GM23338 (cell line): ENCODE data around the gene MAD1L1. TPM values are rescaled to one million over a fixed set of nuclear protein-coding genes. Genes with fewer than 3 reads are reported as not detected.
A peak's percentile ranks its signal among the peaks of the same experiment; 100 is the strongest.

Experiments used
- ATAC-seq: fragments of 200-7000 bp; cut with Tn5 transposase; 3 replicates; pipeline ENCODE4 v1.9.1; 2020
- DNase-seq: peaks from one replicate; pipeline ENCODE4 v3.0.0-alpha.2; 2015; ENCODE audit warnings: low spot score
- H2AFZ ChIP-seq: fragments of 200-600 bp; sonication (generic); 2 replicates; pipeline ENCODE4 v1.8.0; 2016; ENCODE audit warnings: antibody characterized with exemption, mild to moderate bottlenecking, moderate library complexity
- H3F3A ChIP-seq: fragments of 200-600 bp; sonication (generic); replicated peaks from 2 replicates; pipeline ENCODE4 v1.8.0; 2017; ENCODE audit warnings: antibody characterized with exemption, mixed run types, low read depth
- H3K27ac ChIP-seq: fragments of 200-600 bp; sonication (generic); 2 replicates; pipeline ENCODE4 v1.6.1; 2016; ENCODE audit warnings: low read depth
- H3K27me3 ChIP-seq: fragments of 200-600 bp; sonication (generic); 2 replicates; pipeline ENCODE4 v1.8.0; 2016; ENCODE audit warnings: mild to moderate bottlenecking, mixed run types, moderate library complexity; ENCODE audit not compliant: insufficient read depth
- H3K36me3 ChIP-seq: fragments of 200-600 bp; sonication (generic); 2 replicates; pipeline ENCODE4 v1.8.0; 2016; ENCODE audit warnings: mild to moderate bottlenecking; ENCODE audit not compliant: insufficient read depth
- H3K4me1 ChIP-seq: fragments of 200-600 bp; sonication (generic); 2 replicates; pipeline ENCODE4 v1.8.0; 2016; ENCODE audit warnings: mild to moderate bottlenecking, moderate library complexity; ENCODE audit not compliant: insufficient read depth
- H3K4me2 ChIP-seq: fragments of 200-600 bp; sonication (generic); 2 replicates; pipeline ENCODE4 v1.7.1; 2017; ENCODE audit warnings: mixed run types
- H3K4me3 ChIP-seq: fragments of 200-600 bp; sonication (generic); 2 replicates; pipeline ENCODE4 v1.6.1; 2016; ENCODE audit warnings: mixed run types
- H3K79me2 ChIP-seq: fragments of 200-600 bp; sonication (generic); replicated peaks from 2 replicates; pipeline ENCODE4 v1.8.0; 2017; ENCODE audit warnings: mild to moderate bottlenecking; ENCODE audit not compliant: insufficient read depth
- H3K9me2 ChIP-seq: fragments of 200-600 bp; sonication (generic); 2 replicates; pipeline ENCODE4 v1.8.0; 2017; ENCODE audit not compliant: insufficient read depth
- H4K20me1 ChIP-seq: fragments of 200-600 bp; sonication (generic); replicated peaks from 2 replicates; pipeline ENCODE4 v1.8.0; 2017; ENCODE audit warnings: mild to moderate bottlenecking; ENCODE audit not compliant: insufficient read depth
- H3K27ac Mint-ChIP-seq: 2 replicates; pipeline ENCODE4 v1.8.0; 2020; ENCODE audit warnings: inconsistent platforms, mild to moderate bottlenecking, moderate library complexity, mixed read lengths
- H3K27me3 Mint-ChIP-seq: 3 replicates; pipeline ENCODE4 v1.8.0; 2022; ENCODE audit warnings: low read depth, mild to moderate bottlenecking, moderate library complexity, mixed read lengths, inconsistent platforms; ENCODE audit not compliant: insufficient read depth, poor library complexity
- H3K36me3 Mint-ChIP-seq: 3 replicates; pipeline ENCODE4 v1.8.0; 2021; ENCODE audit warnings: low read depth, mild to moderate bottlenecking, inconsistent platforms, moderate library complexity, mixed read lengths
- H3K4me1 Mint-ChIP-seq: 3 replicates; pipeline ENCODE4 v1.8.0; 2020; ENCODE audit warnings: mild to moderate bottlenecking, inconsistent platforms, mixed read lengths
- H3K4me3 Mint-ChIP-seq: 3 replicates; pipeline ENCODE4 v1.8.0; 2021; ENCODE audit warnings: moderate library complexity, mild to moderate bottlenecking, inconsistent platforms, mixed read lengths
- H3K9me3 Mint-ChIP-seq: 3 replicates; pipeline ENCODE4 v1.8.0; 2020; ENCODE audit warnings: moderate library complexity, mild to moderate bottlenecking, inconsistent platforms, mixed read lengths
- CTCF ChIP-seq, 2 experiments: fragments of 200-600 bp in 1 of 2; sonication (generic) in 1 of 2; conservative IDR thresholded peaks; 2 replicates each; pipeline versions ENCODE4 v1.5.1 to v1.6.1; 2016 to 2017; ENCODE audit warnings: antibody characterized with exemption in 2 of 2, low read depth in 2 of 2, mild to moderate bottlenecking in 2 of 2, moderate library complexity in 1 of 2
- ETS1 ChIP-seq: IDR thresholded peaks from 2 replicates; pipeline ENCODE4 v1.6.1; 2016; ENCODE audit warnings: antibody characterized with exemption
- EZH2phosphoT487 ChIP-seq: fragments of 200-600 bp; sonication (generic); IDR thresholded peaks from one replicate; pipeline ENCODE4 v1.8.1; 2018; ENCODE audit warnings: antibody characterized with exemption; ENCODE audit not compliant: unreplicated experiment
- NANOG ChIP-seq: IDR thresholded peaks from 2 replicates; pipeline ENCODE4 v1.6.1; 2016; ENCODE audit warnings: antibody characterized with exemption, borderline replicate concordance
- ZNF114 ChIP-seq: fragments of 250-450 bp; sonication (Bioruptor Pico); IDR thresholded peaks from 2 replicates; pipeline ENCODE4 v1.5.0; 2020; ENCODE audit warnings: mild to moderate bottlenecking, moderate library complexity
- ZNF331 ChIP-seq: fragments of 250-450 bp; sonication (Bioruptor Pico); IDR thresholded peaks from 2 replicates; pipeline ENCODE4 v1.5.0; 2020; ENCODE audit warnings: low read depth, mild to moderate bottlenecking, moderate library complexity
- ZNF462 ChIP-seq: fragments of 250-450 bp; sonication (Bioruptor Pico); IDR thresholded peaks from 2 replicates; pipeline ENCODE4 v1.5.0; 2020; ENCODE audit warnings: mild to moderate bottlenecking, moderate library complexity
- polyA plus RNA-seq: library from polyadenylated mRNA; unstranded; fragments of >200 nt; fragmentation: Nextera tagmentation; extraction: Ambion mirVana; gene quantifications from 2 replicates; pipeline ENCODE4 v1.2.1, GENCODE V29; 2016
- total RNA-seq: library from RNA; depleted of rRNA; stranded (reverse); fragments of >200 nt; shearing (Covaris generic); gene quantifications from 2 replicates; pipeline ENCODE4 v1.2.3, GENCODE V29; 2014

MAD1L1 gene
- total and polyA plus RNA-seq, 2 experiments from 2014 or later: 40.3 to 59.3 TPM

GRCh38 chr7:2111568-2111967, 121.2 kb downstream of the MAD1L1 start:
- Mint-ChIP-seq H3K4me1 (peaks cover 41% of the 10 kb centered on the region), H3K9me3 (no peaks in the 10 kb centered on the region)
- H3K4me2 ChIP-seq: no peak overlapping the region

More at GRCh38 chr7:2111568-2111967, 121.2 kb downstream of the MAD1L1 start:
- Mint-ChIP-seq H3K36me3 (peaks cover 10% of the 10 kb centered on the region), H3K4me3 (no peak overlapping the region), H3K27ac (peak overlapping the region; percentile 90; the same call in 1 of the 2 replicates), H3K27me3 (peaks cover 19% of the 10 kb centered on the region)
- Histone ChIP-seq H3K4me3 (no peak overlapping the region), H3K9me2 (no peaks in the 10 kb centered on the region), H4K20me1 (0 out of 2 replicates have a peak, but pooled peaks cover 7% of the 10 kb centered on the region), H2AFZ (no peak overlapping the region), H3K4me1 (no peaks in the 10 kb centered on the region; the same call in 1 of the 2 replicates), H3K79me2 (peaks cover 11% of the 10 kb centered on the region; the same call in 1 of the 2 replicates), H3K36me3 (no peaks in the 10 kb centered on the region), H3F3A (no peaks in the 10 kb centered on the region), H3K27me3 (no peaks in the 10 kb centered on the region), H3K27ac (0 out of 2 replicates have a peak overlapping the region, but pooled peaks have one; percentile 45)
- ATAC-seq: no peak
- DNase-seq: no peak
- TF ChIP-seq ETS1: no peak
- TF ChIP-seq ZNF114 (CRISPR knock-in tag): no peak
- TF ChIP-seq ZNF462: no peak
- no peak for TF ChIP-seq NANOG
- no peak for TF ChIP-seq CTCF (conservative IDR thresholded peaks at IDR 0.05; ENCODE audit: low read depth in 2 of 2)
- no peak for TF ChIP-seq EZH2phosphoT487
- TF ChIP-seq ZNF331 (CRISPR knock-in tag): no peak
